Astrocyte of the hippocampus (primary cell): Measurements from ENCODE around the gene RNF215.

ENCODE experiments used
- DNase-seq: peaks from one replicate; pipeline ENCODE4 v3.0.0; 2011; ENCODE audit warnings: low read depth, low spot score

Gene RNF215

DNA sequence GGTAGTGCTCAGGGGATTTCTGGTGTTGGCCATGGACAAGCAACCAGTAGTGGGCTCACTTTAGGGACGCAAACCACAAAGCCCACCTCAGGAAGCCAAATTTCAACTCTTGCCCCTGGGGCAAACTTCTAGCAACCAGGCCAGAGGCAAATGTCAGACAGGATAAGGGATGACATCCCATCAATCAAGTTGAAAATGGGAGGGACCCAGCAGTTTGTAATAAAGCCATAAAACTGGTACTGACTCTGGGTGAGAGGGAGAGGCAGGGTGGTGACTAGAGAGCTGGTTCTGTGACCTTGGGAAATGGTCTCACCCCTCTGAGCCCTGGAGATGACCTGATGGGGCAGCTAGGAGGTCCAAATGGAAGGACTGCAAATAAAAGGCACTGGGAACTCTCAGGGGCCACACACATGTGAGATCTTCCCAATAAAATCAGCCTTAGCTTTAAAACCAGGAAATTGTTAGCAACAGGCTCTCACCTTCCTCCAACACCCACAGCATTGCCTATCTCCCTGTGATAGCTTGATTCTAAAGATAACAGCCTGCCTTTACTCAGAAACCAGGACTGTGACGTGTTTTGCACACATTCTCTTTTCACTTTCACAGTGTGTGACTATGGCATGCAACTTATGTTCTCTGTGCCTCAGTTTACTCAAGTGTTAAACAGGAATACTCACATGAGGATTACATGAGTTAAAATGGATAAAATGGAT is 54.1 kb downstream of the RNF215 start:
- no peak for DNase-seq

- DNase-seq = no peak
Observed at GRCh38 chr22:30332551-30332950, 54.7 kb downstream of the RNF215 start.
